DOHH2 (cell line): Measurements from ENCODE around the gene MSL2.

Experiments used
- EZH2phosphoT487 ChIP-seq: fragments of 200-600 bp; sonication (generic); IDR thresholded peaks from 2 replicates; pipeline ENCODE4 v1.6.1; 2017; ENCODE audit warnings: borderline replicate concordance, mild to moderate bottlenecking, antibody characterized with exemption, low read length, moderate library complexity, mixed read lengths
- TF ChIP-seq, protein P1 (sequence below): fragments of 200-600 bp; sonication (generic); IDR thresholded peaks from one replicate; pipeline ENCODE4 v1.5.1; 2014; ENCODE audit warnings: antibody characterized with exemption, mild to moderate bottlenecking, low read depth, low read length; ENCODE audit not compliant: poor library complexity, severe bottlenecking

DNA sequence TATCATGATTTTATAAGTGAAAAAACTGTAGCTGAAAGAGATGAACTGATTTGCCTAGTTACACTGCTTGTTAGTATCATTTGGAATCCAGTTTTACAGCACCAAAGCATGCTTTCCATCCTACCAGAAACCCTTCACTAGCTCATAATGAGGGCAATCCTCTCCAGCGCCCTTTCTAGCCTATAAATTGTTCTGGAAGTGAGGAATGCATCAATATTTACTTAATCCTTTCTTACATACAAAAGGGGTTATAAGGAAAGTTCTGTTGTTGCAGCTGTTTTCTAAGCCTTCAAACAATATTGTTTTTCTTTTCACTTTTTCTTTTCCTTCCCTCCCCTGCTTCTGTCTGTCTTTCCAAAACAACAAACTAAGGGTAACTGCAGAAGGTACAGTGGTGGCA, 43.0 kb upstream of the MSL2 start:
- TF ChIP-seq, protein P1, sequence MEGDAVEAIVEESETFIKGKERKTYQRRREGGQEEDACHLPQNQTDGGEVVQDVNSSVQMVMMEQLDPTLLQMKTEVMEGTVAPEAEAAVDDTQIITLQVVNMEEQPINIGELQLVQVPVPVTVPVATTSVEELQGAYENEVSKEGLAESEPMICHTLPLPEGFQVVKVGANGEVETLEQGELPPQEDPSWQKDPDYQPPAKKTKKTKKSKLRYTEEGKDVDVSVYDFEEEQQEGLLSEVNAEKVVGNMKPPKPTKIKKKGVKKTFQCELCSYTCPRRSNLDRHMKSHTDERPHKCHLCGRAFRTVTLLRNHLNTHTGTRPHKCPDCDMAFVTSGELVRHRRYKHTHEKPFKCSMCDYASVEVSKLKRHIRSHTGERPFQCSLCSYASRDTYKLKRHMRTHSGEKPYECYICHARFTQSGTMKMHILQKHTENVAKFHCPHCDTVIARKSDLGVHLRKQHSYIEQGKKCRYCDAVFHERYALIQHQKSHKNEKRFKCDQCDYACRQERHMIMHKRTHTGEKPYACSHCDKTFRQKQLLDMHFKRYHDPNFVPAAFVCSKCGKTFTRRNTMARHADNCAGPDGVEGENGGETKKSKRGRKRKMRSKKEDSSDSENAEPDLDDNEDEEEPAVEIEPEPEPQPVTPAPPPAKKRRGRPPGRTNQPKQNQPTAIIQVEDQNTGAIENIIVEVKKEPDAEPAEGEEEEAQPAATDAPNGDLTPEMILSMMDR, result no peak
- no peak for TF ChIP-seq EZH2phosphoT487
